ENCODE data around the gene SPATA17.

DNA sequence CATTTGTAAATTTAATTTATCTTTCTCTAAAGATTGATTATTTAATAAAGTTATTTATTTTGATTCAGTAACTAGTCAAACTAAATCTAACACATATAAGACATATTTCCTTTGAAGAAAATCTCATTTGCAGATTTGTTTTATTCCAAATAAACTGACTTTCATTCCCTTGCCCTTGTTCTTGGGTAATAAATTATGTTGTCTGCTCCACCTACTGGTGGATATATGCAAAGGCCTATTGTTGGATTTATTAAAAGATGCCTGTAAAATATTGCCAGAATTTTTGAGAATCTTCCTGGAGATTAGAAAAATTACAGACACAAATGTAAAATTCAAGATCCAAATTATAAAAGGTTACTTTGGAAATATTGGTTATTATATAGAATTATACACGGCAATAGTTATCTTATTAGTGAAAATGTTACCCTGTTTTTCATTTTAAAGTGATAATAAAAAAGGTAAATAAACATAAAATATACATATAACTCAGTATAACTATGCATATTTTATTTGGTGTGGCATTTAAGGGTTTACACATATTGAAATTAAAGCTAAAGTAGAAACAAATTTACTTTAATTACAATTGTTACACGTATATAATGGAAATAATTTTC lies 116.1 kb downstream of the SPATA17 start:
- TF ChIP-seq, protein P1, sequence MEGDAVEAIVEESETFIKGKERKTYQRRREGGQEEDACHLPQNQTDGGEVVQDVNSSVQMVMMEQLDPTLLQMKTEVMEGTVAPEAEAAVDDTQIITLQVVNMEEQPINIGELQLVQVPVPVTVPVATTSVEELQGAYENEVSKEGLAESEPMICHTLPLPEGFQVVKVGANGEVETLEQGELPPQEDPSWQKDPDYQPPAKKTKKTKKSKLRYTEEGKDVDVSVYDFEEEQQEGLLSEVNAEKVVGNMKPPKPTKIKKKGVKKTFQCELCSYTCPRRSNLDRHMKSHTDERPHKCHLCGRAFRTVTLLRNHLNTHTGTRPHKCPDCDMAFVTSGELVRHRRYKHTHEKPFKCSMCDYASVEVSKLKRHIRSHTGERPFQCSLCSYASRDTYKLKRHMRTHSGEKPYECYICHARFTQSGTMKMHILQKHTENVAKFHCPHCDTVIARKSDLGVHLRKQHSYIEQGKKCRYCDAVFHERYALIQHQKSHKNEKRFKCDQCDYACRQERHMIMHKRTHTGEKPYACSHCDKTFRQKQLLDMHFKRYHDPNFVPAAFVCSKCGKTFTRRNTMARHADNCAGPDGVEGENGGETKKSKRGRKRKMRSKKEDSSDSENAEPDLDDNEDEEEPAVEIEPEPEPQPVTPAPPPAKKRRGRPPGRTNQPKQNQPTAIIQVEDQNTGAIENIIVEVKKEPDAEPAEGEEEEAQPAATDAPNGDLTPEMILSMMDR (IDR thresholded peaks at IDR 0.05; ENCODE audit: extremely low read depth in 1 of 2, insufficient read depth in 1 of 2, low read depth in 1 of 2, low read length in 2 of 2) = peak; percentile 47 to 49
- TF ChIP-seq POLR2A (IDR thresholded peaks at IDR 0.05; ENCODE audit: low read depth, low read length) (no peak), EZH2 (IDR thresholded peaks at IDR 0.05; ENCODE audit: borderline replicate concordance, low read depth, low read length, severe bottlenecking) (no peak), POLR2AphosphoS5 (IDR thresholded peaks at IDR 0.05; ENCODE audit: insufficient read depth, low read depth, low read length) (no peak), JUN (IDR thresholded peaks at IDR 0.05; ENCODE audit: borderline replicate concordance, insufficient read depth, insufficient read length, low read depth) (no peak), GATA2 (IDR thresholded peaks at IDR 0.05; ENCODE audit: insufficient read depth, insufficient read length, low read depth, low read length) (no peak), FOS (IDR thresholded peaks at IDR 0.05; ENCODE audit: borderline replicate concordance, insufficient read depth, low read length) (no peak), MYC (IDR thresholded peaks at IDR 0.05; ENCODE audit: low read depth, low read length) (no peak)
- TF ChIP-seq, protein P2, sequence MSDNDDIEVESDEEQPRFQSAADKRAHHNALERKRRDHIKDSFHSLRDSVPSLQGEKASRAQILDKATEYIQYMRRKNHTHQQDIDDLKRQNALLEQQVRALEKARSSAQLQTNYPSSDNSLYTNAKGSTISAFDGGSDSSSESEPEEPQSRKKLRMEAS (IDR thresholded peaks at IDR 0.05; ENCODE audit: insufficient read depth, insufficient read length) = no peak
